Left lung (tissue), 10 donors: ENCODE results near the gene SPRTN. TPM values are rescaled to one million over a fixed set of nuclear protein-coding genes. Genes with fewer than 3 reads are reported as not detected.
A peak's percentile ranks its signal among the peaks of the same experiment; 100 is the strongest.

Source experiments
- ATAC-seq: fragments of 200-7000 bp; cut with Tn5 transposase; one replicate; pipeline ENCODE4 v1.9.1; 2020; ENCODE audit warnings: moderate library complexity
- DNase-seq, 4 donors: peaks; one replicate each; pipeline ENCODE4 v3.0.0-alpha.2; 2013 to 2020
- H3K27ac ChIP-seq, 2 donors: fragments of 200-600 bp; sonication (generic) in 1 of 2; one replicate each; pipeline versions ENCODE4 v1.5.0 to v1.8.0; 2020 to 2021
- H3K27me3 ChIP-seq, 2 donors: fragments of 200-600 bp; sonication (generic) in 1 of 2; one replicate each; pipeline versions ENCODE4 v1.5.0 to v1.8.0; 2020 to 2021
- H3K36me3 ChIP-seq, 2 donors: fragments of 200-600 bp; sonication (generic) in 1 of 2; one replicate each; pipeline versions ENCODE4 v1.5.0 to v1.8.0; 2020 to 2021
- H3K4me1 ChIP-seq, 2 donors: fragments of 200-600 bp; one replicate each; pipeline ENCODE4 v1.8.0; 2021
- H3K4me3 ChIP-seq, 2 donors: fragments of 200-600 bp; sonication (generic) in 1 of 2; one replicate each; pipeline versions ENCODE4 v1.5.0 to v1.8.0; 2020 to 2021; ENCODE audit warnings: mild to moderate bottlenecking in 1 of 2
- H3K9me3 ChIP-seq, 2 donors: fragments of 200-600 bp; sonication (generic) in 1 of 2; one replicate each; pipeline versions ENCODE4 v1.5.0 to v1.8.0; 2020 to 2021
- intact Hi-C, 2 donors: fragments of 100-400 bp; cut with DNase I; formaldehyde crosslinking; loops; one replicate each; pipeline versions ENCODE4 v1.11.2 to v1.14.2; 2022
- polyA plus RNA-seq, 6 donors: library from polyadenylated mRNA; unstranded; fragments of 120-200 nt; gene quantifications; one replicate each; pipeline ENCODE4 v1.2.1, GENCODE V29; 2013; ENCODE audit not compliant: insufficient read length in 6 of 6
- total RNA-seq, 2 donors: library from RNA; stranded (reverse); fragmentation: NEBNext Ultra II Directional; extraction: Animal tissue kit (Norgen Biotek cat#: 25700); gene quantifications; one replicate each; pipeline ENCODE4 v1.2.1, GENCODE V29; 2021
- TF ChIP-seq, protein P1 (sequence below), 2 donors: fragments of 200-600 bp; sonication (generic) in 1 of 2; IDR thresholded peaks; one replicate each; pipeline versions ENCODE4 v1.5.0 to v1.8.0; 2021; ENCODE audit warnings: antibody characterized with exemption in 2 of 2
- donor health status: DM: no; HTN: yes; CAD: no.
- donor health status: DM: no; HTN: no; CAD: no.

The SPRTN gene
- total and polyA plus RNA-seq, 8 donors: 9.4 to 16.7 (median 14.5) TPM

DNA sequence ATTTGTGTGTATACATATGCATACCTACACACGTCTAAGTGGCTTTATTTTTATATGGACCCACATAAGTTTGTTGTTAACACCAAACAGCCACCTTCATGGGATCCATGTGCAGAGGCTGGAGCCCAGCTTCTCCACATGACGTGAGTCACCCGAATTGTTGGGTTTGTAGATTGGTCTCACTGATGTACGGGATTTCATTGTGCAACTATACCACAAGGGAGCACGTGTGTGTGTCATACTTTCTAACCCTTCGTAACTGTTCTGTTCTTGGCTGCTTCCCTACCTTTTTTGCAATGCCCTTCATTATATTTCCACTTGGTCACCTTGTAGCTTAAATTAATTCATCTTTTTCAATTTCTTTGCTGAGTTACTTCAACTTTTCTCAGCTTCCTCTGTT lies 21.0 kb downstream of the SPRTN start:
- Histone ChIP-seq H3K36me3 (peaks cover 0 to 6% of the 10 kb centered on the region in 2 donors), H3K27ac (no peak overlapping the region), H3K4me3 (no peak overlapping the region), H3K9me3 (no peaks in the 10 kb centered on the region), H3K4me1 (peaks cover 0 to 14% of the 10 kb centered on the region in 2 donors), H3K27me3 (no peaks in the 10 kb centered on the region)
- intact Hi-C loops: loop anchor here in 1 of 2 donors (5.0 kb wide), 1 partner anchor 233 kb away; no protein-coding TSS in a partner anchor
- DNase-seq: no peak
- TF ChIP-seq, protein P1, sequence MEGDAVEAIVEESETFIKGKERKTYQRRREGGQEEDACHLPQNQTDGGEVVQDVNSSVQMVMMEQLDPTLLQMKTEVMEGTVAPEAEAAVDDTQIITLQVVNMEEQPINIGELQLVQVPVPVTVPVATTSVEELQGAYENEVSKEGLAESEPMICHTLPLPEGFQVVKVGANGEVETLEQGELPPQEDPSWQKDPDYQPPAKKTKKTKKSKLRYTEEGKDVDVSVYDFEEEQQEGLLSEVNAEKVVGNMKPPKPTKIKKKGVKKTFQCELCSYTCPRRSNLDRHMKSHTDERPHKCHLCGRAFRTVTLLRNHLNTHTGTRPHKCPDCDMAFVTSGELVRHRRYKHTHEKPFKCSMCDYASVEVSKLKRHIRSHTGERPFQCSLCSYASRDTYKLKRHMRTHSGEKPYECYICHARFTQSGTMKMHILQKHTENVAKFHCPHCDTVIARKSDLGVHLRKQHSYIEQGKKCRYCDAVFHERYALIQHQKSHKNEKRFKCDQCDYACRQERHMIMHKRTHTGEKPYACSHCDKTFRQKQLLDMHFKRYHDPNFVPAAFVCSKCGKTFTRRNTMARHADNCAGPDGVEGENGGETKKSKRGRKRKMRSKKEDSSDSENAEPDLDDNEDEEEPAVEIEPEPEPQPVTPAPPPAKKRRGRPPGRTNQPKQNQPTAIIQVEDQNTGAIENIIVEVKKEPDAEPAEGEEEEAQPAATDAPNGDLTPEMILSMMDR (IDR thresholded peaks at IDR 0.05): no peak
- ATAC-seq: peak; percentile 34

DNA sequence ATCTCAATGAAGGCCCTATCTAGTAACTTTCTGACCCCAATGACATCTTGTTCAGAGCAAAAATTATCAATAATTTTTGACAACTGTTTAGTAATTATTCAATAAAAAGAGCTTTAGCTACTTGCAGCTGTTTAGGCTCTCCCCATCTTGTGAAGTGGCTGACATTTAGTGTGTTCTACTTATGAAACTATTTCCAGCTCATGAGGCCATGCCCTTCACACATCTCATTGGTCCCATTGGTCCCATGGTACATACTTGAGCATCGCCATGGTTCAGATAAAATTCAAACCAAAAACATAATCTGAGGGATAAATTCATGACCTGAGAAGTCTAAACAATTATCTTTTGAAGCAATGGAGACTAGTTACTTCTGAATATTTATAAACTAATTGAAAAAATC lies 24.2 kb downstream of the SPRTN start:
- TF ChIP-seq, protein P1 (IDR thresholded peaks at IDR 0.05): no peak
- Histone ChIP-seq H3K36me3 (peaks cover 0 to 19% of the 10 kb centered on the region in 2 donors), H3K27me3 (no peaks in the 10 kb centered on the region), H3K27ac (no peak overlapping the region), H3K9me3 (no peaks in the 10 kb centered on the region), H3K4me3 (no peak overlapping the region), H3K4me1 (peaks cover 0 to 14% of the 10 kb centered on the region in 2 donors)
- intact Hi-C loops: no loop called here
- DNase-seq (no peak), ATAC-seq (no peak)

DNA sequence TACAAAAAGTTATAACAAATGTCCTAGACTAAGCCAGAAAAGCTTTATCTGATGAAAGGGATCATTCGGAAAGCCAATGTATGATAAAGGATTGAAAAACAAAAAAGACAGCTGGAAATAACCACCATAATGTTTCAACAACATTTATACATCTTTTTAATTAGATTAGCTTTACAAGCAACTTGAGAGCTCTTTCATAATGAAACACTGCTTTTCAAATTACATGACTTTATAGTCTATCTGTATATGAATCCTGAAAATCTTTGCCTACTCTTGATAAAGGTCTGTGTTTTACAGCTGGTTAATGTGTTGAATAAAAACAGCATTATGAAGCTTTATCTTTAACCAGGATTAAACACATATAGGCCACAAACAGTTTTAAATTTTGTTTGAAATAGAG lies 25.5 kb downstream of the SPRTN start:
- TF ChIP-seq, protein P1 (IDR thresholded peaks at IDR 0.05): no peak
- ATAC-seq: no peak
- intact Hi-C loops: no loop called here

DNA sequence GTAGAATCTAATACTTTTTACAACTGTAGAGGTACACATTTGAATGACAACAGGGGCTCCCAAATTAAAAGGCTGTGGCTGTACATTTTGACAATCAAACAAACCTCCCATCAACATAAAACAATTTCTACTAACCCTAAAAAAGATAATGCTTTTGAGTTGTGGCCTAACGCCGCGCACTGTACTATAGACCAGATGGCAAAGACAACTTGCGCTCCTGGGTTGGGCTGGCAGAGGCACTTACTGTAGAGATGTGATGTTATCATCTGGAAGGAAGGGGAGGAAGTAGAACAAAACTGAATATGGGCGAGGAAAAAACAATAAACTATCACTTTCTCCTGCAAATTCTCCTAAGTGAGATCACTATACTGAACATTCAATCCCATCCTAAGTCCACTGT lies 26.1 kb downstream of the SPRTN start:
- ATAC-seq (no peak), DNase-seq (no peak)
- Histone ChIP-seq H3K36me3 (peaks cover 0 to 27% of the 10 kb centered on the region in 2 donors), H3K9me3 (no peaks in the 10 kb centered on the region), H3K27me3 (no peaks in the 10 kb centered on the region), H3K4me1 (peaks cover 0 to 5% of the 10 kb centered on the region in 2 donors), H3K4me3 (no peak overlapping the region), H3K27ac (no peak overlapping the region)
- TF ChIP-seq, protein P1 (IDR thresholded peaks at IDR 0.05): no peak
- intact Hi-C loops: no loop called here

More for the DNA sequence above, 25.5 kb downstream of the SPRTN start:
- Histone ChIP-seq H3K27ac (no peak overlapping the region), H3K4me1 (peaks cover 0 to 8% of the 10 kb centered on the region in 2 donors), H3K27me3 (no peaks in the 10 kb centered on the region), H3K4me3 (no peak overlapping the region), H3K36me3 (peaks cover 0 to 22% of the 10 kb centered on the region in 2 donors), H3K9me3 (no peaks in the 10 kb centered on the region)
- no peak for DNase-seq

DNA sequence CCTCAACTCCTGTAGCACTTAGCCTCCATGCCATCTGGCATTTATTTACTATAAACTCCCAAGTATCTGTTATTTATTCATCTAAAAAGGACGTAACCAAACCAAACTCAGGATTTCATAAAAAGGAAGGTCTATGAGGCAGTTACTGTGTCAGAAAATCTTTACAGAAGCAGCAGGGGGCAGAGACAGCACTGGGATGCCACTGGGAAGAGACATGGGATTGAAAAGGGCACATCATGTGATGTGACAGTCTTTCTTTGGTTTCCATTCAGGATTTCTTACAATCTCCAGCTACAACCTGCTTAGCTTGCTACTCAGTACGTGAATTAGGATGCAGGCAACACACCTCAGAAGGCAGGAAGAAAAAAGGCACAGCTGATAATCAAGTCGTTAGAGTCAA lies 31.2 kb downstream of the SPRTN start:
- Histone ChIP-seq H3K4me3 (no peak overlapping the region), H3K27me3 (no peaks in the 10 kb centered on the region), H3K27ac (no peak overlapping the region), H3K9me3 (no peaks in the 10 kb centered on the region), H3K36me3 (peaks cover 0 to 32% of the 10 kb centered on the region in 2 donors), H3K4me1 (no peaks in the 10 kb centered on the region)
- ATAC-seq (no peak), DNase-seq (no peak)
- intact Hi-C loops: no loop called here
- TF ChIP-seq, protein P1 (IDR thresholded peaks at IDR 0.05): no peak
